HG03442 (cell line): ENCODE results near the gene NTRK1.

Experiments
- ATAC-seq: cut with Tn5 transposase; IDR thresholded peaks from one replicate; pipeline ENCODE4 v1.9.1; 2021; ENCODE audit warnings: mild to moderate bottlenecking, moderate library complexity; ENCODE audit not compliant: unreplicated experiment

The NTRK1 gene

DNA sequence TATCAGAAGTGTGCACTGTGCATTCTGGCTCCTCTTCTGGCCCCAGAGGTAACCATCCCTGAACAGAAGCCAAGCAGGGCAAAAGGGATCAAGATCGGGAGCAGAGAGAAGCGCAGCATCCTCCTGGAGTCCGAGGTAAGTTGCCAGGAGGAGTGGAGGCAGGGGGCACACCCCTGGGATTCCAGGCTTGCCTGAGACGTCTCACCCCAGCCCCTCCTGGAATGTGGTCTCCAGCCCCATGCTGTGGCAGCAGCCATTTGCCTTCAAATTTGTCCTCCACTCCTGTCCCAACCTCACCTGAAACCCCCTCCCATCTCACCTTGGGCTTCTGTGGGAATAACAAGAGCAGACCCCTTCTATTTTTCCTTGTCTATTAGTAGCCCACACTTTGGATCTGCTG, 69.8 kb downstream of the NTRK1 start:
- no peak for ATAC-seq
